Mesodermal cell (in vitro differentiated cells): ENCODE data around the gene DEUP1.

ENCODE experiments used
- H3K27ac ChIP-seq: 2 replicates; pipeline ENCODE4 v1.7.0; 2013; ENCODE audit warnings: mild to moderate bottlenecking, low read depth, low read length, moderate library complexity; ENCODE audit not compliant: severe bottlenecking
- H3K36me3 ChIP-seq: 2 replicates; pipeline ENCODE4 v1.7.1; 2013; ENCODE audit warnings: mild to moderate bottlenecking, low read length, moderate library complexity; ENCODE audit not compliant: control insufficient read depth, insufficient read depth
- H3K4me1 ChIP-seq: one replicate; pipeline ENCODE4 v1.7.1; 2013; ENCODE audit warnings: mild to moderate bottlenecking, low read length; ENCODE audit not compliant: insufficient read depth, control insufficient read depth, poor library complexity, severe bottlenecking
- H3K4me3 ChIP-seq: 2 replicates; pipeline ENCODE4 v1.7.0; 2013; ENCODE audit warnings: low read length, control low read depth, mild to moderate bottlenecking; ENCODE audit not compliant: insufficient read depth, poor library complexity, severe bottlenecking; ENCODE audit errors: extremely low read depth
- H3K9me3 ChIP-seq: 2 replicates; pipeline ENCODE4 v1.7.1; 2013; ENCODE audit warnings: mild to moderate bottlenecking, low read length, moderate library complexity; ENCODE audit not compliant: control insufficient read depth
- WGBS, 2 experiments: methylation state at CpG; one replicate each; pipeline ENCODE4 v1.1.5; 2013; ENCODE audit warnings: missing lambda C conversion rate in 2 of 2; ENCODE audit not compliant: insufficient coverage in 2 of 2; 5-methylcytosine and 5-hydroxymethylcytosine counted together

Gene DEUP1

DNA sequence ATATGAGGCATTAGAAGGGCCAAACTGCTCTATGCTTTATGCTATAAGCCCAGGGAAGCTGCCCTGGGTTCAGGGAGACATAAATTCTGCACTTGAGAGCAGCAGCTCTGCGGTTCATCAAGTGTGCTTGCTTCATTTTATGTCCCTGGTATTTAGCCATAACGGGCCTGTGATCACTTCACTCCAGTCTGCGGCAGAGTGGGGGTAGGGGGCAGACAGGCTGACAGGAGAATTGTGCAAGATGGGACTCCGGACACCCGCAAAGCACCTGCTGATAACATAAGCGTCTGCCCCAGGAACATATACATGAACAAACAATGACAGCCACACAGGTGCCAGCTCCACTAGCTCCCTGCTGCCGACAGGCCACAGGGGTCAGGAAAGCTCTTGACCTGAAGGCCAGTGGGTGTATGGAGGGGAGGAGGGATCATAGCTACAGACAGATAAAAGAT, 156.5 kb downstream of the DEUP1 start:
- Histone ChIP-seq H3K4me3 (no peak overlapping the region), H3K27ac (no peak overlapping the region), H3K9me3 (no peaks in the 10 kb centered on the region), H3K4me1 (no peaks in the 10 kb centered on the region), H3K36me3 (peaks cover 8% of the 10 kb centered on the region)
- 69 to 84% methylated on average over 2 to 3 of the region's 7 CpGs for WGBS, 2 experiments
